Smooth muscle cell (in vitro differentiated cells): Measurements from ENCODE around the gene TAS2R9. TPM values are rescaled to one million over a fixed set of nuclear protein-coding genes. Genes with fewer than 3 reads are reported as not detected.

ENCODE experiments used
- polyA plus RNA-seq: library from polyadenylated mRNA; unstranded; fragments of >200 nt; fragmentation: Nextera tagmentation; extraction: Ambion mirVana; gene quantifications from 2 replicates; pipeline ENCODE4 v1.2.1, GENCODE V29; 2016
- small RNA-seq: library from RNA; depleted of rRNA; stranded (forward); fragments of <200 nt; gene quantifications from one replicate; pipeline ENCODE3, GENCODE V24; 2014
- total RNA-seq: library from RNA; depleted of rRNA; stranded (reverse); fragments of >200 nt; gene quantifications from 2 replicates; pipeline ENCODE4 v1.2.3, GENCODE V29; 2014

TAS2R9 gene
- total and polyA plus RNA-seq, 2 experiments from 2014 or later = 0.81 TPM; not detected in 1

Small RNA genes within 50 kb of the gene (small RNA-seq; reads per million reads assigned to genes)
- gene PRR4 = 0.97 reads per million, percentile 30 among the genes with 10 or more reads in this experiment

Other genes with a start within 250 kb of the TAS2R9 start
- 24.0 and 40.1 TPM in 2 replicates for gene MAGOHB, start 196.6 kb downstream of the TAS2R9 start, total RNA-seq
- gene MAGOHB, start 196.6 kb downstream of the TAS2R9 start, polyA plus RNA-seq = 62.2 and 68.4 TPM in 2 replicates
- gene STYK1, start 136.1 kb downstream of the TAS2R9 start, total RNA-seq = 0.85 and 1.2 TPM in 2 replicates
- gene STYK1, start 136.1 kb downstream of the TAS2R9 start, polyA plus RNA-seq = 0.24 and 0.30 TPM in 2 replicates
- 93.5 and 129 TPM in 2 replicates for gene YBX3, start 86.8 kb downstream of the TAS2R9 start, total RNA-seq
- 188 and 237 TPM in 2 replicates for gene YBX3, start 86.8 kb downstream of the TAS2R9 start, polyA plus RNA-seq
- gene TAS2R7, start 7.5 kb downstream of the TAS2R9 start, total RNA-seq = 1.4 TPM in 1 of 2 replicates, not detected in the other
- gene TAS2R7, start 7.5 kb downstream of the TAS2R9 start, polyA plus RNA-seq = not detected in 2 replicates
- gene TAS2R8, start 2.9 kb downstream of the TAS2R9 start, total RNA-seq = 0.13 and 0.90 TPM in 2 replicates
- gene TAS2R8, start 2.9 kb downstream of the TAS2R9 start, polyA plus RNA-seq = not detected in 2 replicates
- gene TAS2R10, start 16.2 kb upstream of the TAS2R9 start, total RNA-seq = 3.2 and 8.4 TPM in 2 replicates
- 0.50 and 1.6 TPM in 2 replicates for gene TAS2R10, start 16.2 kb upstream of the TAS2R9 start, polyA plus RNA-seq
- gene PRR4, start 39.3 kb upstream of the TAS2R9 start, total RNA-seq = 6.7 and 65.0 TPM in 2 replicates
- 2.7 and 4.2 TPM in 2 replicates for gene PRR4, start 39.3 kb upstream of the TAS2R9 start, polyA plus RNA-seq
- 12.0 and 14.7 TPM in 2 replicates for gene PRH1, start 74.1 kb upstream of the TAS2R9 start, total RNA-seq
- gene PRH1, start 74.1 kb upstream of the TAS2R9 start, polyA plus RNA-seq = 12.5 and 12.9 TPM in 2 replicates
- 1.8 and 2.7 TPM in 2 replicates for gene TAS2R13, start 99.4 kb upstream of the TAS2R9 start, total RNA-seq
- gene TAS2R13, start 99.4 kb upstream of the TAS2R9 start, polyA plus RNA-seq = not detected in 2 replicates
- gene PRH2, start 119.1 kb upstream of the TAS2R9 start, total RNA-seq = not detected in 2 replicates
- 0.33 TPM in 1 of 2 replicates, not detected in the other for gene PRH2, start 119.1 kb upstream of the TAS2R9 start, polyA plus RNA-seq
- gene TAS2R14, start 129.1 kb upstream of the TAS2R9 start, total RNA-seq = 5.8 and 7.1 TPM in 2 replicates
- 1.2 and 2.5 TPM in 2 replicates for gene TAS2R14, start 129.1 kb upstream of the TAS2R9 start, polyA plus RNA-seq
- gene TAS2R50, start 176.7 kb upstream of the TAS2R9 start, total RNA-seq = 1.8 and 6.3 TPM in 2 replicates
- 0.78 TPM in 1 of 2 replicates, not detected in the other for gene TAS2R50, start 176.7 kb upstream of the TAS2R9 start, polyA plus RNA-seq
- 1.4 and 5.6 TPM in 2 replicates for gene TAS2R20, start 188.1 kb upstream of the TAS2R9 start, total RNA-seq
- gene TAS2R20, start 188.1 kb upstream of the TAS2R9 start, polyA plus RNA-seq = not detected in 2 replicates
- 2.3 and 3.8 TPM in 2 replicates for gene TAS2R19, start 212.5 kb upstream of the TAS2R9 start, total RNA-seq
- gene TAS2R19, start 212.5 kb upstream of the TAS2R9 start, polyA plus RNA-seq = 0.24 and 0.26 TPM in 2 replicates
- gene TAS2R31, start 221.2 kb upstream of the TAS2R9 start, total RNA-seq = 4.1 and 5.7 TPM in 2 replicates
- not detected in 2 replicates for gene TAS2R31, start 221.2 kb upstream of the TAS2R9 start, polyA plus RNA-seq